CD14-positive monocyte (primary cell): ENCODE measurements around the gene ZNF407. TPM values are rescaled to one million over a fixed set of nuclear protein-coding genes. Genes with fewer than 3 reads are reported as not detected.

ENCODE experiments used
- DNase-seq, 3 donors: peaks; one replicate each; pipeline ENCODE4 v3.0.0-alpha.2; 2011 to 2022
- H2AFZ ChIP-seq: 2 replicates; pipeline ENCODE4 v1.6.0; 2012; ENCODE audit warnings: mild to moderate bottlenecking, low read depth, low read length, inconsistent platforms; ENCODE audit not compliant: insufficient read depth, poor library complexity, severe bottlenecking
- H3K27ac ChIP-seq, 2 donors: 1 replicate in 1 of 2; 2 replicates in 1 of 2; pipeline ENCODE4 v1.5.1; 2012 to 2013; ENCODE audit warnings: low read length in 2 of 2, control low read depth in 1 of 2, inconsistent platforms in 1 of 2, low read depth in 1 of 2, mild to moderate bottlenecking in 1 of 2
- H3K27me3 ChIP-seq, 2 donors: one replicate each; pipeline versions ENCODE4 v1.6.0 to v1.6.1; 2011 to 2013; ENCODE audit warnings: low read length in 2 of 2; ENCODE audit not compliant: control insufficient read depth in 2 of 2, insufficient read depth in 2 of 2
- H3K36me3 ChIP-seq, 2 donors: replicated peaks in 1 of 2; 1 replicate in 1 of 2; 2 replicates in 1 of 2; pipeline versions ENCODE4 v1.5.1 to v1.6.1; 2012 to 2013; ENCODE audit warnings: low read length in 2 of 2, control low read depth in 1 of 2, inconsistent platforms in 1 of 2, mild to moderate bottlenecking in 1 of 2; ENCODE audit not compliant: insufficient read depth in 2 of 2, control insufficient read depth in 1 of 2
- H3K4me1 ChIP-seq, 2 donors: 1 replicate in 1 of 2; 2 replicates in 1 of 2; pipeline versions ENCODE4 v1.5.1 to v1.6.1; 2012 to 2013; ENCODE audit warnings: low read length in 2 of 2, control low read depth in 1 of 2, inconsistent platforms in 1 of 2, mild to moderate bottlenecking in 1 of 2, moderate library complexity in 1 of 2; ENCODE audit not compliant: insufficient read depth in 2 of 2, control insufficient read depth in 1 of 2
- H3K4me2 ChIP-seq: replicated peaks from 2 replicates; pipeline ENCODE3; 2012; ENCODE audit warnings: low read length, moderate library complexity, mild to moderate bottlenecking; ENCODE audit not compliant: poor library complexity, severe bottlenecking; ENCODE audit errors: extremely low read depth
- H3K4me3 ChIP-seq, 3 experiments: fragments of 200-600 bp in 1 of 3; sonication (generic) in 1 of 3; replicated peaks in 1 of 3; 1 replicate in 2 of 3; 2 replicates in 1 of 3; pipeline ENCODE4 v1.5.1; 2011 to 2013; ENCODE audit warnings: low read length in 3 of 3, mild to moderate bottlenecking in 3 of 3, control low read depth in 2 of 3, low read depth in 2 of 3, inconsistent platforms in 1 of 3, moderate library complexity in 1 of 3
- H3K79me2 ChIP-seq: 2 replicates; pipeline ENCODE4 v1.6.0; 2012; ENCODE audit warnings: mild to moderate bottlenecking, control low read depth, inconsistent platforms, low read length, moderate library complexity; ENCODE audit not compliant: insufficient read depth
- H3K9ac ChIP-seq: 2 replicates; pipeline ENCODE4 v1.6.0; 2017; ENCODE audit warnings: low read length, mild to moderate bottlenecking; ENCODE audit not compliant: insufficient read depth, poor library complexity, severe bottlenecking
- H3K9me3 ChIP-seq, 2 donors: replicated peaks in 1 of 2; 1 replicate in 1 of 2; 2 replicates in 1 of 2; pipeline versions ENCODE4 v1.5.1 to v1.6.1; 2012 to 2013; ENCODE audit warnings: low read length in 2 of 2, control low read depth in 1 of 2; ENCODE audit not compliant: control insufficient read depth in 1 of 2, insufficient read depth in 1 of 2
- H4K20me1 ChIP-seq: 2 replicates; pipeline ENCODE4 v1.6.0; 2012; ENCODE audit warnings: mild to moderate bottlenecking, low read length, control low read depth, moderate library complexity; ENCODE audit not compliant: insufficient read depth
- H3K27ac Mint-ChIP-seq, 7 donors: one replicate each; pipeline ENCODE4 v1.8.0; 2020; ENCODE audit warnings: mild to moderate bottlenecking in 7 of 7, mixed read lengths in 7 of 7, moderate library complexity in 6 of 7, inconsistent platforms in 2 of 7
- H3K27me3 Mint-ChIP-seq, 3 donors: one replicate each; pipeline ENCODE4 v1.8.0; 2021 to 2022; ENCODE audit warnings: low read depth in 3 of 3, mild to moderate bottlenecking in 3 of 3, mixed read lengths in 3 of 3, moderate library complexity in 3 of 3, inconsistent platforms in 1 of 3
- H3K36me3 Mint-ChIP-seq, 2 donors: one replicate each; pipeline ENCODE4 v1.8.0; 2020; ENCODE audit warnings: mixed read lengths in 2 of 2, inconsistent platforms in 1 of 2, mild to moderate bottlenecking in 1 of 2
- H3K4me1 Mint-ChIP-seq: one replicate; pipeline ENCODE4 v1.8.0; 2020; ENCODE audit warnings: mild to moderate bottlenecking, mixed read lengths
- H3K4me3 Mint-ChIP-seq, 2 donors: one replicate each; pipeline ENCODE4 v1.8.0; 2020; ENCODE audit warnings: mild to moderate bottlenecking in 2 of 2, mixed read lengths in 2 of 2, moderate library complexity in 1 of 2
- H3K9me3 Mint-ChIP-seq, 7 donors: one replicate each; pipeline ENCODE4 v1.8.0; 2020 to 2022; ENCODE audit warnings: mixed read lengths in 7 of 7, mild to moderate bottlenecking in 6 of 7, moderate library complexity in 6 of 7, inconsistent platforms in 2 of 7
- CTCF ChIP-seq: fragments of 200-600 bp; IDR thresholded peaks from one replicate; pipeline ENCODE4 v1.8.0; 2022; ENCODE audit warnings: antibody characterized with exemption, mild to moderate bottlenecking
- WGBS: methylation state at CpG from one replicate; pipeline ENCODE4 v1.1.5; 2013; ENCODE audit warnings: missing lambda C conversion rate; ENCODE audit not compliant: insufficient coverage; 5-methylcytosine and 5-hydroxymethylcytosine counted together
- intact Hi-C, 2 donors: fragments of 100-400 bp; cut with micrococcal nuclease; formaldehyde crosslinking; loops; one replicate each; pipeline versions ENCODE4 v1.15.0 to v1.15.1; 2023
- polyA plus RNA-seq, 3 donors: library from polyadenylated mRNA; depleted of rRNA in 1 of 3; unstranded in 2 of 3; stranded (reverse) in 1 of 3; fragments of 300-500 nt in 2 of 3; fragments of >200 nt in 1 of 3; fragmentation: Illumina TruSeq in 2 of 3; gene quantifications; 1 replicate in 2 of 3; 2 replicates in 1 of 3; pipeline ENCODE4 v1.2.3, GENCODE V29; 2012 to 2021

The ZNF407 gene
- polyA plus RNA-seq, 3 donors: 1.3 to 3.6 (median 1.6) TPM

- no peak for DNase-seq
- Histone ChIP-seq H3K9ac (no peak overlapping the region), H3K9me3 (peaks cover 8 to 10% of the 10 kb centered on the region in 2 donors), H4K20me1 (no peaks in the 10 kb centered on the region), H3K4me3 (no peak overlapping the region), H3K4me2 (no peak overlapping the region), H2AFZ (no peak overlapping the region), H3K27me3 (no peaks in the 10 kb centered on the region), H3K36me3 (no peaks in the 10 kb centered on the region), H3K27ac (no peak overlapping the region), H3K79me2 (no peaks in the 10 kb centered on the region), H3K4me1 (no peaks in the 10 kb centered on the region)
- Mint-ChIP-seq H3K9me3 (peaks cover 0 to 17% (median 9%) of the 10 kb centered on the region in 7 donors), H3K27ac (no peak overlapping the region), H3K27me3 (peaks cover 2 to 12% (median 5%) of the 10 kb centered on the region in 3 donors), H3K4me1 (peaks cover 3% of the 10 kb centered on the region), H3K4me3 (no peak overlapping the region), H3K36me3 (no peaks in the 10 kb centered on the region)
- intact Hi-C loops: loop anchor here (2.0 to 5.0 kb wide), 2 partner anchors 197 to 352 kb away; no protein-coding TSS in a partner anchor
- no CpG with 5 or more reads among the region's 1 CpG for WGBS
- no peak for TF ChIP-seq CTCF
Observed at GRCh38 chr18:74549591-74550104, 48.0 kb upstream of the ZNF407 start.

- H3K27ac ChIP-seq: no peak overlapping the region
- no peaks in the 10 kb centered on the region for H3K36me3 ChIP-seq
- H3K9me3 ChIP-seq: peaks cover 8 to 10% of the 10 kb centered on the region in 2 donors
- Mint-ChIP-seq H3K4me1 (peaks cover 3% of the 10 kb centered on the region), H3K4me3 (no peak overlapping the region), H3K27ac (no peak overlapping the region), H3K27me3 (peaks cover 2 to 9% (median 5%) of the 10 kb centered on the region in 3 donors), H3K9me3 (peaks cover 0 to 17% (median 9%) of the 10 kb centered on the region in 7 donors), H3K36me3 (no peaks in the 10 kb centered on the region)
- no peaks in the 10 kb centered on the region for H3K27me3 ChIP-seq
- no peak overlapping the region for H3K4me2 ChIP-seq
- 92% methylated on average over 3 of the region's 6 CpGs for WGBS
- TF ChIP-seq CTCF: no peak
- H3K4me1 ChIP-seq: no peaks in the 10 kb centered on the region
- H3K4me3 ChIP-seq: no peak overlapping the region
- H3K9ac ChIP-seq: no peak overlapping the region
- no peaks in the 10 kb centered on the region for H4K20me1 ChIP-seq
- H3K79me2 ChIP-seq: no peaks in the 10 kb centered on the region
- H2AFZ ChIP-seq: no peak overlapping the region
- intact Hi-C loops: loop anchor here (2.0 to 5.0 kb wide), 2 partner anchors 198 to 354 kb away; no protein-coding TSS in a partner anchor
- no peak for DNase-seq
Observed at GRCh38 chr18:74550886-74551285, 46.8 kb upstream of the ZNF407 start.
